ENCODE results near the gene HOOK1. TPM values are rescaled to one million over a fixed set of nuclear protein-coding genes. Genes with fewer than 3 reads are reported as not detected.

HOOK1 gene
- polyA plus RNA-seq, 1 donor (not counting 4 experiments of a cell fraction or from before 2014, with no cell fraction given): 12.7 TPM

DNA sequence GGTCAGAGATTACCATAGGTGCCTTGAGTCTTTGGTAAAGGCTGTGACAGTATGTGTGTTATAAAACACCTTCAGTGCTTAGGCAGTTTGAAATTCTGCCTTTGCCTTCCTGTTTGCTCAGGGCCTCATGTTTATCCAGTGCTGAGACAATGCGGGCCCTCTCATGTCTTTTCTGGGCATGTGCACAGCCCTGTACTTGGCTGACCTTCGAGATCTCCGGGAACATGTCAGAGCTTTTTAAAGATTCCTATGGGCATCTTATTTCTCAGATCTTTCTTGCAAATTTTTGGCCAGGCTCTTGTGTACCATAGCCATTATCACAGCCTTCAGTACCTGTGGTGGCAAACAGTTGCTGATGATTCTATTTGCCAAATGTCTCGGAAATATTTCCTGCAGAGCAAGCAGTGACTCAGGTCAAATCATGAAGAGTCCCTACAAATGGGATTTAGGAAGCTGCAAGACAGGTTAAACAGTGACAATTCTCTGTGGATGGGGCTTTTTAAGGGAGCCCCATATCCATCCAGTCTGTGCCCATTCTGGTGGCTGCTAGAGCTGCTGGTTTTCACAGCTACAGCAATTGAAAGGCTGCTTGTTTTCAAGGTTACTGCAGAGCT, 42.1 kb downstream of the HOOK1 start:
- Histone ChIP-seq H4K20me1 (ENCODE audit: control insufficient read depth, extremely low read depth, insufficient read depth, low read length) (no peaks in the 10 kb centered on the region), H3K27me3 (ENCODE audit: control insufficient read depth, extremely low read depth, insufficient read depth, low read length) (no peaks in the 10 kb centered on the region), H3K4me1 (ENCODE audit: control insufficient read depth, extremely low read depth, insufficient read depth, low read length) (peaks cover 7% of the 10 kb centered on the region), H3K4me2 (ENCODE audit: control insufficient read depth, extremely low read depth, insufficient read depth, low read depth, low read length) (peak overlapping the region; percentile 13), H3K79me2 (ENCODE audit: control insufficient read depth, insufficient read depth, low read length) (no peaks in the 10 kb centered on the region), H3K9me1 (ENCODE audit: control insufficient read depth, extremely low read depth, insufficient read depth, low read length) (no peaks in the 10 kb centered on the region), H3K27ac (ENCODE audit: control insufficient read depth, insufficient read depth, low read length) (no peak overlapping the region), H3K4me3 (ENCODE audit: control insufficient read depth in 2 of 3, extremely low read depth in 1 of 3, insufficient read depth in 2 of 3, low read depth in 1 of 3, low read length in 3 of 3) (no peak overlapping the region), H3K9ac (ENCODE audit: control insufficient read depth, extremely low read depth, insufficient read depth, low read length) (no peak overlapping the region), H2AFZ (ENCODE audit: control insufficient read depth, low read length) (peak overlapping the region; percentile 2), H3K36me3 (ENCODE audit: control insufficient read depth in 2 of 2, extremely low read depth in 1 of 2, insufficient read depth in 2 of 2, low read length in 2 of 2) (peaks cover 0 to 2% of the 10 kb centered on the region in 2 experiments), H3K9me3 (ENCODE audit: control insufficient read depth, low read depth, low read length) (no peaks in the 10 kb centered on the region)
- FAIRE-seq: peak; percentile 73
- TF ChIP-seq, protein P1, sequence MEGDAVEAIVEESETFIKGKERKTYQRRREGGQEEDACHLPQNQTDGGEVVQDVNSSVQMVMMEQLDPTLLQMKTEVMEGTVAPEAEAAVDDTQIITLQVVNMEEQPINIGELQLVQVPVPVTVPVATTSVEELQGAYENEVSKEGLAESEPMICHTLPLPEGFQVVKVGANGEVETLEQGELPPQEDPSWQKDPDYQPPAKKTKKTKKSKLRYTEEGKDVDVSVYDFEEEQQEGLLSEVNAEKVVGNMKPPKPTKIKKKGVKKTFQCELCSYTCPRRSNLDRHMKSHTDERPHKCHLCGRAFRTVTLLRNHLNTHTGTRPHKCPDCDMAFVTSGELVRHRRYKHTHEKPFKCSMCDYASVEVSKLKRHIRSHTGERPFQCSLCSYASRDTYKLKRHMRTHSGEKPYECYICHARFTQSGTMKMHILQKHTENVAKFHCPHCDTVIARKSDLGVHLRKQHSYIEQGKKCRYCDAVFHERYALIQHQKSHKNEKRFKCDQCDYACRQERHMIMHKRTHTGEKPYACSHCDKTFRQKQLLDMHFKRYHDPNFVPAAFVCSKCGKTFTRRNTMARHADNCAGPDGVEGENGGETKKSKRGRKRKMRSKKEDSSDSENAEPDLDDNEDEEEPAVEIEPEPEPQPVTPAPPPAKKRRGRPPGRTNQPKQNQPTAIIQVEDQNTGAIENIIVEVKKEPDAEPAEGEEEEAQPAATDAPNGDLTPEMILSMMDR (optimal IDR thresholded peaks at IDR 0.05 in 1 of 3, IDR thresholded peaks at IDR 0.05 in 1 of 3, conservative IDR thresholded peaks at IDR 0.05 in 1 of 3; ENCODE audit: extremely low read depth in 1 of 3, insufficient read depth in 2 of 3, low read length in 3 of 3): no peak
- TF ChIP-seq EZH2 (IDR thresholded peaks at IDR 0.05; ENCODE audit: low read length): no peak
- DNase-seq (ENCODE audit: low read depth, low spot score): no peak
- dilution Hi-C loops (cut with MboI; ENCODE audit: extremely low pct_ligation_motif_present, low sequenced_read_pairs): no loop called here

DNA sequence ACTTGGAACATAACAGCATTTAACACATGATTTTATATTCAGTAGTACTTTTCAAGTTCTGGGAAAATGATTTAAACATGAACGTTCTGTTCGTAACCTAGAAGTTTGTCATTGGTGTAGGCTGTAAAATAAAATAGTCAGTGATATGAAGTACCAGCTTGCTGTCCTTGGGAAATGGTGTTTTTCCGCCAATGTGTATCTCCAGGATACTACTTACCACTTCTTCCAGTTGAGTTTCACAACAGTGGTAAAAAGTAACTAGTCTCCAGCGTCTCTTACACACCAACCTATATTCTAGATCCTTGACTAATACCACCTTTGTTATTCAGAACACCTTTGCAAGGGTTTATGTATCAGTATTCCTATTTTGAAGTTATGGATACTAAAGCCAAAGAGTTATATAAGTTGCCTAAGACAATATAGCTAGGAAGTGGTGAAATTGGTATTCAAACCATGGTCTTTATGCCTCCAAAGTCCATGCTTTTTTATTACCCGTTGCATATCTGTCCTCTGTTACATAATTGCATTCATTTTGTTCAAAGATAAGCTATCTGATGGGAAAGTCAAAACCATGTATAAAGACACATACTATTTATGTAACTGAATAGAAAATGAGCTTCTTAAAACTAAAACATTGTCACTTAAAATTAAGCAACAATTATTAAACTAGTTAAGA, 43.1 kb downstream of the HOOK1 start:
- dilution Hi-C loops (cut with MboI; ENCODE audit: extremely low pct_ligation_motif_present, low sequenced_read_pairs): no loop called here
- no peak overlapping the region for H3K27ac ChIP-seq (ENCODE audit: control insufficient read depth, insufficient read depth, low read length)
- TF ChIP-seq EZH2 (IDR thresholded peaks at IDR 0.05; ENCODE audit: low read length): no peak
- TF ChIP-seq, protein P1 (optimal IDR thresholded peaks at IDR 0.05 in 1 of 3, IDR thresholded peaks at IDR 0.05 in 1 of 3, conservative IDR thresholded peaks at IDR 0.05 in 1 of 3; ENCODE audit: extremely low read depth in 1 of 3, insufficient read depth in 2 of 3, low read length in 3 of 3): no peak
- no peaks in the 10 kb centered on the region for H3K79me2 ChIP-seq (ENCODE audit: control insufficient read depth, insufficient read depth, low read length)
- H2AFZ ChIP-seq (ENCODE audit: control insufficient read depth, low read length): no peak overlapping the region
- no peak overlapping the region for H3K4me2 ChIP-seq (ENCODE audit: control insufficient read depth, extremely low read depth, insufficient read depth, low read depth, low read length)
- FAIRE-seq (no peak), DNase-seq (ENCODE audit: low read depth, low spot score) (no peak)
- H3K4me1 ChIP-seq (ENCODE audit: control insufficient read depth, extremely low read depth, insufficient read depth, low read length): peaks cover 7% of the 10 kb centered on the region
- no peaks in the 10 kb centered on the region for H3K9me3 ChIP-seq (ENCODE audit: control insufficient read depth, low read depth, low read length)
- H4K20me1 ChIP-seq (ENCODE audit: control insufficient read depth, extremely low read depth, insufficient read depth, low read length): no peaks in the 10 kb centered on the region
- H3K27me3 ChIP-seq (ENCODE audit: control insufficient read depth, extremely low read depth, insufficient read depth, low read length): no peaks in the 10 kb centered on the region
- H3K9ac ChIP-seq (ENCODE audit: control insufficient read depth, extremely low read depth, insufficient read depth, low read length): no peak overlapping the region
- peaks cover 0 to 2% of the 10 kb centered on the region in 2 experiments for H3K36me3 ChIP-seq (ENCODE audit: control insufficient read depth in 2 of 2, extremely low read depth in 1 of 2, insufficient read depth in 2 of 2, low read length in 2 of 2)
- H3K9me1 ChIP-seq (ENCODE audit: control insufficient read depth, extremely low read depth, insufficient read depth, low read length): no peaks in the 10 kb centered on the region
- no peak overlapping the region for H3K4me3 ChIP-seq (ENCODE audit: control insufficient read depth in 2 of 3, extremely low read depth in 1 of 3, insufficient read depth in 2 of 3, low read depth in 1 of 3, low read length in 3 of 3)

All from keratinocyte (primary cell).